ENCODE measurements around the gene METTL15. TPM values are rescaled to one million over a fixed set of nuclear protein-coding genes. Genes with fewer than 3 reads are reported as not detected.

Gene METTL15
- total and polyA plus RNA-seq, 2 experiments from 2014 or later = 9.0 to 19.8 TPM

GRCh38 chr11:28231475-28231874, 123.3 kb downstream of the METTL15 start:
- TF ChIP-seq POLR2AphosphoS5 (IDR thresholded peaks at IDR 0.05; ENCODE audit: low read depth) = no peak
- no peak for TF ChIP-seq STAT1 (IDR thresholded peaks at IDR 0.05; ENCODE audit: unreplicated experiment)
- no peak for TF ChIP-seq ZNF331 (CRISPR knock-in tag; IDR thresholded peaks at IDR 0.05; ENCODE audit: low read depth)
- Mint-ChIP-seq H3K9me3 (peaks cover 11% of the 10 kb centered on the region), H3K4me3 (no peak overlapping the region), H3K36me3 (ENCODE audit: low read depth) (peaks cover 17% of the 10 kb centered on the region; the same call in 2 of the 3 replicates), H3K4me1 (no peaks in the 10 kb centered on the region), H3K27ac (no peak overlapping the region), H3K27me3 (ENCODE audit: insufficient read depth, low read depth, poor library complexity) (no peaks in the 10 kb centered on the region)
- Histone ChIP-seq H3K36me3 (ENCODE audit: insufficient read depth) (no peaks in the 10 kb centered on the region), H3K27ac (ENCODE audit: low read depth) (no peak overlapping the region), H2AFZ (no peak overlapping the region), H3K27me3 (ENCODE audit: insufficient read depth) (no peaks in the 10 kb centered on the region), H3K4me2 (no peak overlapping the region), H3K4me1 (ENCODE audit: insufficient read depth) (no peaks in the 10 kb centered on the region), H3K79me2 (replicated peaks; ENCODE audit: insufficient read depth) (no peaks in the 10 kb centered on the region; the same call in 1 of the 2 replicates), H3K9me2 (ENCODE audit: insufficient read depth) (no peaks in the 10 kb centered on the region), H3K4me3 (no peak overlapping the region), H4K20me1 (replicated peaks; ENCODE audit: insufficient read depth) (no peaks in the 10 kb centered on the region; the same call in 1 of the 2 replicates), H3F3A (replicated peaks; ENCODE audit: low read depth) (no peaks in the 10 kb centered on the region)
- ATAC-seq = no peak
- no peak for DNase-seq (ENCODE audit: low spot score)

GRCh38 chr11:28232649-28233048, 124.5 kb downstream of the METTL15 start:
- Histone ChIP-seq H3K79me2 (replicated peaks; ENCODE audit: insufficient read depth) (no peaks in the 10 kb centered on the region; the same call in 1 of the 2 replicates), H3K4me2 (no peak overlapping the region), H3K27me3 (ENCODE audit: insufficient read depth) (no peaks in the 10 kb centered on the region), H3K9me2 (ENCODE audit: insufficient read depth) (no peaks in the 10 kb centered on the region), H3K4me3 (no peak overlapping the region), H4K20me1 (replicated peaks; ENCODE audit: insufficient read depth) (no peaks in the 10 kb centered on the region; the same call in 1 of the 2 replicates), H3K27ac (ENCODE audit: low read depth) (no peak overlapping the region), H3F3A (replicated peaks; ENCODE audit: low read depth) (no peaks in the 10 kb centered on the region), H3K36me3 (ENCODE audit: insufficient read depth) (no peaks in the 10 kb centered on the region), H2AFZ (no peak overlapping the region), H3K4me1 (ENCODE audit: insufficient read depth) (no peaks in the 10 kb centered on the region)
- DNase-seq (ENCODE audit: low spot score) (no peak), ATAC-seq (no peak)
- no peak for TF ChIP-seq NANOG (IDR thresholded peaks at IDR 0.05; ENCODE audit: borderline replicate concordance)
- TF ChIP-seq REST (IDR thresholded peaks at IDR 0.05; ENCODE audit: unreplicated experiment) = no peak
- no peak for TF ChIP-seq ZNF331 (CRISPR knock-in tag; IDR thresholded peaks at IDR 0.05; ENCODE audit: low read depth)
- no peak for TF ChIP-seq EZH2 (IDR thresholded peaks at IDR 0.05; ENCODE audit: low read depth, unreplicated experiment)
- TF ChIP-seq POLR2AphosphoS5 (IDR thresholded peaks at IDR 0.05; ENCODE audit: low read depth) = no peak
- TF ChIP-seq JUNB (IDR thresholded peaks at IDR 0.05; ENCODE audit: unreplicated experiment) = no peak
- H3K4me1 Mint-ChIP-seq = no peaks in the 10 kb centered on the region
- peaks cover 22% of the 10 kb centered on the region for H3K9me3 Mint-ChIP-seq
- H3K27ac Mint-ChIP-seq = no peak overlapping the region
- no peaks in the 10 kb centered on the region for H3K27me3 Mint-ChIP-seq (ENCODE audit: insufficient read depth, low read depth, poor library complexity)
- H3K36me3 Mint-ChIP-seq (ENCODE audit: low read depth) = peaks cover 28% of the 10 kb centered on the region
- no peak overlapping the region for H3K4me3 Mint-ChIP-seq

GRCh38 chr11:28241760-28242159, 133.6 kb downstream of the METTL15 start:
- no peak overlapping the region for H3K27ac Mint-ChIP-seq
- H3K27ac ChIP-seq (ENCODE audit: low read depth) = no peak overlapping the region
- no peaks in the 10 kb centered on the region for H3F3A ChIP-seq (replicated peaks; ENCODE audit: low read depth)

More at GRCh38 chr11:28241760-28242159, 133.6 kb downstream of the METTL15 start:
- no peaks in the 10 kb centered on the region for H4K20me1 ChIP-seq (replicated peaks; ENCODE audit: insufficient read depth)
- TF ChIP-seq CREB1 (CRISPR knock-in tag; IDR thresholded peaks at IDR 0.05; ENCODE audit: low read depth) (no peak), POLR2AphosphoS5 (IDR thresholded peaks at IDR 0.05; ENCODE audit: low read depth) (no peak), EZH2 (IDR thresholded peaks at IDR 0.05; ENCODE audit: low read depth, unreplicated experiment) (no peak), NANOG (IDR thresholded peaks at IDR 0.05; ENCODE audit: borderline replicate concordance) (no peak), REST (IDR thresholded peaks at IDR 0.05; ENCODE audit: unreplicated experiment) (no peak), ZNF114 (CRISPR knock-in tag; IDR thresholded peaks at IDR 0.05) (no peak), EZH2phosphoT487 (IDR thresholded peaks at IDR 0.05; ENCODE audit: unreplicated experiment) (no peak)
- no peaks in the 10 kb centered on the region for H3K79me2 ChIP-seq (replicated peaks; ENCODE audit: insufficient read depth)
- no peaks in the 10 kb centered on the region for H3K27me3 ChIP-seq (ENCODE audit: insufficient read depth)
- Mint-ChIP-seq H3K4me1 (no peaks in the 10 kb centered on the region), H3K9me3 (peaks cover 28% of the 10 kb centered on the region), H3K27me3 (ENCODE audit: insufficient read depth, low read depth, poor library complexity) (peaks cover 2% of the 10 kb centered on the region), H3K4me3 (no peak overlapping the region), H3K36me3 (ENCODE audit: low read depth) (peaks cover 28% of the 10 kb centered on the region)
- no peaks in the 10 kb centered on the region for H3K9me2 ChIP-seq (ENCODE audit: insufficient read depth)
- H3K4me1 ChIP-seq (ENCODE audit: insufficient read depth) = no peaks in the 10 kb centered on the region
- H3K36me3 ChIP-seq (ENCODE audit: insufficient read depth) = no peaks in the 10 kb centered on the region
- no peak overlapping the region for H3K4me3 ChIP-seq
- H2AFZ ChIP-seq = no peak overlapping the region
- no peak overlapping the region for H3K4me2 ChIP-seq
- no peak for DNase-seq (ENCODE audit: low spot score)
- ATAC-seq = no peak

Data from GM23338 (cell line).